Tibial nerve (tissue), 4 donors: Measurements from ENCODE around the gene ZPR1.
A peak's percentile ranks its signal among the peaks of the same experiment; 100 is the strongest.

Source experiments
- EP300 ChIP-seq, 2 donors: sonication (generic); formaldehyde crosslinking; IDR thresholded peaks; one replicate each; pipeline ENCODE4 v1.6.1; 2017; ENCODE audit warnings: antibody characterized with exemption in 2 of 2, mild to moderate bottlenecking in 1 of 2
- POLR2A ChIP-seq, 2 donors: fragments of 450-650 bp; IDR thresholded peaks; one replicate each; pipeline ENCODE4 v1.6.1; 2017; ENCODE audit warnings: antibody characterized with exemption in 2 of 2, mild to moderate bottlenecking in 2 of 2, moderate library complexity in 2 of 2
- TF ChIP-seq, protein P1 (sequence below), 5 experiments: fragments of 200-600 bp in 3 of 5; fragments of 450-650 bp in 2 of 5; sonication (generic) in 3 of 5; IDR thresholded peaks; one replicate each; pipeline ENCODE4 v1.5.1; 2016 to 2019; ENCODE audit warnings: antibody characterized with exemption in 5 of 5, mild to moderate bottlenecking in 3 of 5, moderate library complexity in 2 of 5

GRCh38 chr11:116791002-116791812 lies 3.4 kb upstream of the ZPR1 start:
- TF ChIP-seq, protein P1, sequence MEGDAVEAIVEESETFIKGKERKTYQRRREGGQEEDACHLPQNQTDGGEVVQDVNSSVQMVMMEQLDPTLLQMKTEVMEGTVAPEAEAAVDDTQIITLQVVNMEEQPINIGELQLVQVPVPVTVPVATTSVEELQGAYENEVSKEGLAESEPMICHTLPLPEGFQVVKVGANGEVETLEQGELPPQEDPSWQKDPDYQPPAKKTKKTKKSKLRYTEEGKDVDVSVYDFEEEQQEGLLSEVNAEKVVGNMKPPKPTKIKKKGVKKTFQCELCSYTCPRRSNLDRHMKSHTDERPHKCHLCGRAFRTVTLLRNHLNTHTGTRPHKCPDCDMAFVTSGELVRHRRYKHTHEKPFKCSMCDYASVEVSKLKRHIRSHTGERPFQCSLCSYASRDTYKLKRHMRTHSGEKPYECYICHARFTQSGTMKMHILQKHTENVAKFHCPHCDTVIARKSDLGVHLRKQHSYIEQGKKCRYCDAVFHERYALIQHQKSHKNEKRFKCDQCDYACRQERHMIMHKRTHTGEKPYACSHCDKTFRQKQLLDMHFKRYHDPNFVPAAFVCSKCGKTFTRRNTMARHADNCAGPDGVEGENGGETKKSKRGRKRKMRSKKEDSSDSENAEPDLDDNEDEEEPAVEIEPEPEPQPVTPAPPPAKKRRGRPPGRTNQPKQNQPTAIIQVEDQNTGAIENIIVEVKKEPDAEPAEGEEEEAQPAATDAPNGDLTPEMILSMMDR (IDR thresholded peaks at IDR 0.05): peak; percentile 78 to 93 (median 88)
- no peak for TF ChIP-seq EP300 (IDR thresholded peaks at IDR 0.05)
- no peak for TF ChIP-seq POLR2A (IDR thresholded peaks at IDR 0.05)
